Measurements from ENCODE around the gene ZNF366. TPM values are rescaled to one million over a fixed set of nuclear protein-coding genes. Genes with fewer than 3 reads are reported as not detected.
"Not testable (repeated sequence)": the region's sequence is repeated elsewhere in the genome, so short reads cannot be mapped to it uniquely, and the experiment has no call there.

The ZNF366 gene
- total RNA-seq, 1 donor from 2014 or later: 0.05 TPM

DNA sequence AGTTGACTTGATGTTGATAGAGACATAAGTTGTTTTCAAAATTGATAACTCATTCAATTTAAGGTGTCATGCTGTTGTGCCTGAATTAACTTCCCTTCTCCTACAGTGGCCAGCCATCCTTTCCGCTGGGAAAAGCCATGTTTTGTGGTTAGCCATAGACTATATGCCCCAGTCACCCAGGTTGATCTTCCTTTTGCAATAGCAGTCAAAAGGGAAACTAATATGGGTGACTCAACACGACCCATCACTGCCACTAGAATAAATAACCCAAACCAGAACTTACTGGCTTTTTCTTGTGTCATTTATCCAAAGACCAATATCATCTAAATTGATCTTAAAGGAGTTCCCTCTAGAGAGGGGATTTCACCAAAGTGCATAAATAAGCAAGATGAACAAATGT, 99.7 kb downstream of the ZNF366 start:
- DNase-seq (ENCODE audit: low read depth): peak; percentile 60

GRCh38 chr5:72407078-72407477, 100.1 kb downstream of the ZNF366 start:
- DNase-seq (ENCODE audit: low read depth): no peak

DNA sequence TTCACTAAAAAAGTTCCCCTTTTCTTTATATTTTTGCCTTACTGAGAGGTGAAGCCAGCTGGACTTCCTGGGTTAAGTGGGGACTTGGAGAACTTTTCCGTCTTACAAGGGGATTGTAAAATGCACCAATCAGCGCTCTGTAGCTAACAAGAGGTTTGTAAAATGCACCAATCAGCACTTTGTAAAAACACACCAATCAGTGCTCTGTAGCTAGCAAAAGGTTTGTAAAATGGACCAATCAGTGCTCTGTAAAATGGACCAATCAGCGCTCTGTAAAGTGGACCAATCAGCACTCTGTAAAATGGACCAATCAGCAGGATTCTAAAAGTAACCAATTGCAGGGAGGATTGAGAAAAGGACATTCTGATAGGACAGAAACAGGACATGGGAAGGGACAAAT, 102.4 kb downstream of the ZNF366 start:
- not testable (repeated sequence) for DNase-seq (ENCODE audit: low read depth)

GRCh38 chr5:72402959-72403628, 104.1 kb downstream of the ZNF366 start:
- DNase-seq (ENCODE audit: low read depth): no peak

GRCh38 chr5:72402381-72402890, 104.8 kb downstream of the ZNF366 start:
- peak; percentile 70 for DNase-seq (ENCODE audit: low read depth)

- DNase-seq (ENCODE audit: low read depth): no peak
Measured at GRCh38 chr5:72400950-72401349, 106.3 kb downstream of the ZNF366 start.

DNA sequence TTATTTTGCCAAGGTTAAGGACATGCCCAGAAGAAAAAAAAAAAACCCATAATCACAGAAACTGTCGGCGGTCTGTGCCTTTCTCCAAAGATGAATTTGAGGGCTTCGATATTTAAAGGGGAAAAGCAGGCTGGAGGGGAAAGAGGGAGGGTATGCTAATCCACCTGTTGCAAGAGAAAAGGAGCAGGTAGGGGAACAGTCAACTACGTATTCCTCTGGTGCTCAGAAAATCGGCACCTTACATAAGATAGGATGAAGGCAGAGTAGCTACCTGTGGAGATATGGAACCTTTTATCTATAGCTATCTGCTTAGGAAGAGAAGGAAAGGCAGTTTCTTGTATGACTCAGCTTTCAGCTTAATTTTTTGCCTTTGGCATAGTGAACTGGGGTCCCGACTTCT, 109.4 kb downstream of the ZNF366 start:
- DNase-seq (ENCODE audit: low read depth): no peak

- DNase-seq (ENCODE audit: low read depth): peak; percentile 22
Measured at GRCh38 chr5:72394688-72395087, 112.5 kb downstream of the ZNF366 start.

GRCh38 chr5:72393052-72393451, 114.2 kb downstream of the ZNF366 start:
- DNase-seq (ENCODE audit: low read depth): no peak

Other genes starting within 250 kb of the ZNF366 start
- gene MRPS27, start 187.2 kb downstream of the ZNF366 start, total RNA-seq: 58.2 and 92.7 TPM in 2 replicates
- gene PTCD2, start 187.0 kb downstream of the ZNF366 start, total RNA-seq: 6.9 and 9.4 TPM in 2 replicates